Activated naive CD4-positive, alpha-beta T cell treated with anti-CD3 and anti-CD28 coated beads, Interleukin-2, amount 50 U/mL, for 72 hours (primary cell): ENCODE measurements around the gene LCNL1. TPM values are rescaled to one million over a fixed set of nuclear protein-coding genes. Genes with fewer than 3 reads are reported as not detected.

ENCODE experiments used
- ATAC-seq, 2 donors: fragments of 150-1000 bp; cut with Tn5 transposase; 2 replicates each; pipeline ENCODE4 v1.10.0; 2021; ENCODE audit warnings: mild to moderate bottlenecking in 2 of 2, moderate library complexity in 2 of 2
- DNase-seq, 2 donors: peaks; one replicate each; pipeline ENCODE4 v3.0.0; 2021 to 2022; ENCODE audit warnings: low spot score in 2 of 2
- H3K27ac Mint-ChIP-seq, 2 donors: one replicate each; pipeline ENCODE4 v1.8.0; 2022; ENCODE audit warnings: mild to moderate bottlenecking in 2 of 2, mixed read lengths in 2 of 2
- H3K36me3 Mint-ChIP-seq, 2 donors: one replicate each; pipeline ENCODE4 v1.8.0; 2022; ENCODE audit warnings: mixed read lengths in 2 of 2
- H3K9me3 Mint-ChIP-seq, 2 donors: one replicate each; pipeline ENCODE4 v1.8.0; 2022; ENCODE audit warnings: mixed read lengths in 2 of 2
- total RNA-seq, 2 donors: library from RNA; stranded (reverse); gene quantifications; one replicate each; pipeline ENCODE4 v1.2.3, GENCODE V29; 2022

The LCNL1 gene
- total RNA-seq, 2 donors from 2014 or later, result not detected

DNA sequence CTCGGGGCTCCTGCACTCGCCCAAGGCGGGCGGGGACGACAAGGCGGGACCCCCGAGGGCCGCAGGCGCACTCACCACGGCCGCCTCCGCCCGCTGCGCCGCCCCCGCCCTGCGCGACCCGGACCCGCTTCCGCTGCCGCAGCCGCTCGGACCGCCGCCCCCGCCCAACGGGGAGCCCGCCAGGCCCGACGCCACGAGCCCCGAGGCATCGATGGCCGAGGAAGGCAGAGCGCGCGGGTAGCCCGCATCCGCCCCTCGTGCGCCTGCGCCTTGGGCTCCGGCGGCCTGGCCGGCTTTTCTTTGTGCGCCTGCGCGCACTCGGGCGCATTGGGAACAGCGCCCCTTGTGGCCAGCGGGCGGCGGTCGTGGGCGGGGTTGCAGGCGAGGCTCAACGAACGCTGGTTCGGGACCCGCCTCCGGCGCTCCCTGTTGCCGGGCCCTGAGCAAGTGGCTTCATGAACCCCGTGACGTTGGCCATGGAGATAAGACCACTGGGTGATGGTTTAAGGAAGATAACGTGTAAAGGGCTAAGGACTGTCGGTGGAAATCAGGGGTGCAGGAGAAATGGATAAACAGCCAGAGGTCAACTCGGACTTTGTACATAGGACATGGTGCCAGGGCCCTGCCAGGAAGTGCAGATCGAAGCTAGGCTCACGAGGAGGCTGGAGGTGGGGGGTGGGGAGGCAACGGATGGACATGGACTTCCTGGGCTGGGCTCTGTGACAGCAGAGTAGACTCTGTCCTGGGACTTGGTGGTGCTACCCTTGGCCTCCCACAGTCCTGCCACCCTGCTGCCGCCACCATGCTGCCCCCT, 38.1 kb upstream of the LCNL1 start, which contains the start of the genes C8G and FBXW5:
C8G (plus strand) TSS at position 725 of the 814 bp plus-strand sequence; CDS start at position 803, 78 bp downstream.
FBXW5 (minus strand) TSS at position 220 of the 814 bp plus-strand sequence. CDS start 655 bp downstream, outside the sequence.
- Mint-ChIP-seq H3K27ac (peak within 1 kb of the TSS; percentile 59 to 87), H3K36me3 (peaks cover 0 to 11% of the 10 kb centered on the region in 2 donors), H3K9me3 (no peaks in the 10 kb centered on the region)
- DNase-seq (peak; percentile 98 to 99), ATAC-seq (peak; percentile 77)

DNA sequence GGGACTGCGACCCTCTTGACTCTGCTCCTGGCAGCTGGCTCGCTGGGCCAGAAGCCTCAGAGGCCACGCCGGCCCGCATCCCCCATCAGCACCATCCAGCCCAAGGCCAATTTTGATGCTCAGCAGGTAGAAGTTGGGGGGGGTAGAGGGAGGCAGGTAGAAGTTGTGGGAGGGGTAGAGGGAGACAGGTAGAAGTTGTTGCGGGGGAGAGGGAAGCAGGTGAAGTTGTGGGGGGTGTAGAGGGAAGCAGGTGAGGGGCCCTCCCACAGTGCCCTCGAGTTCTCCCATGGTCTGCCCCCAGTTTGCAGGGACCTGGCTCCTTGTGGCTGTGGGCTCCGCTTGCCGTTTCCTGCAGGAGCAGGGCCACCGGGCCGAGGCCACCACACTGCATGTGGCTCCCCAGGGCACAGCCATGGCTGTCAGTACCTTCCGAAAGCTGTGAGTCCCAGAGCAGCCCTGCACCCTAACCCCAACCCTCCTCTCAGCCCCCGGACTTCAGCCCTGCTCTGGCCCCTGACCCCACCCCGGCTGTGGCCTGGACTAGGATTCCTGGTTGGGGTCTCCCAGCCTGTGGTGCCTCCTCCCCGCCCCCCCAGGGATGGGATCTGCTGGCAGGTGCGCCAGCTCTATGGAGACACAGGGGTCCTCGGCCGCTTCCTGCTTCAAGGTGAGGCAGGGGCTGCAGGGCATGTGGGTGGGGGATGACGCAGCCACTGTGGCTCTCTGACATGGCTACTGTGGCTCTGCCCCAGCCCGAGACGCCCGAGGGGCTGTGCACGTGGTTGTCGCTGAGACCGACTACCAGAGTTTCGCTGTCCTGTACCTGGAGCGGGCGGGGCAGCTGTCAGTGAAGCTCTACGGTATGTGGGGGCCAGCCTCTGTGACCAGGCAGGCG, 37.2 kb upstream of the LCNL1 start:
- Mint-ChIP-seq H3K9me3 (no peaks in the 10 kb centered on the region), H3K27ac (no peak overlapping the region), H3K36me3 (peaks cover 0 to 11% of the 10 kb centered on the region in 2 donors)
- ATAC-seq, result no peak
- no peak for DNase-seq

DNA sequence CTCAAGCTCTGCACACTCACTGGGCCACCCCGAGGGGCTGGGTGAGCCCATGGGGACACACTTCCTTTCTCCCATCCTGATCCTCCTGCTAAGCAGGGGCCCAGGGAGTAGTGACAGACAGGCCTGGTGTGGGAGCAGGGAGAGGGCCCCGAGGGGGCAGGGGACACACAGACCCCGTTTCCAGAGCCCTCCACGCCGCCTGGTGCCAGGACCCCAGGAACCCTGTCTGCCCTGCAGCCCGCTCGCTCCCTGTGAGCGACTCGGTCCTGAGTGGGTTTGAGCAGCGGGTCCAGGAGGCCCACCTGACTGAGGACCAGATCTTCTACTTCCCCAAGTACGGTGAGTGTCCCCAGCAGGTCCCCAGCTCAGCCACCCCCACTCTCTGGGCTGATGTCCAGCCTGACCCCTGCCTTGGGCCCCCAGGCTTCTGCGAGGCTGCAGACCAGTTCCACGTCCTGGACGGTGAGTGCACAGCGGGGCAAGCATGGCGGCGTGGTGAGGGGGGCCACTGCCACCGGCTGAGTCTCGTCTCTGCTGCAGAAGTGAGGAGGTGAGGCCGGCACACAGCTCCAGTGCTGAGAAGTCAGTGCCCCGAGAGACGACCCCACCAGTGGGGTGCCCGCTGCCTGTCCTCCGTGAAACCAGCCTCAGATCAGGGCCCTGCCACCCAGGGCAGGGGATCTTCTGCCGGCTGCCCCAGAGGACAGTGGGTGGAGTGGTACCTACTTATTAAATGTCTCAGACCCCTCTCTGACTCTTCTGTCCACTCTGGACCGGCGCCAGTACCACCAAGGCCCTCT, 36.4 kb upstream of the LCNL1 start:
- no peak for DNase-seq
- H3K9me3 Mint-ChIP-seq, result no peaks in the 10 kb centered on the region
- ATAC-seq, result no peak
- peaks cover 0 to 7% of the 10 kb centered on the region in 2 donors for H3K36me3 Mint-ChIP-seq
- H3K27ac Mint-ChIP-seq, result no peak overlapping the region

GRCh38 chr9:136947028-136947891, 35.5 kb upstream of the LCNL1 start:
- Mint-ChIP-seq H3K36me3 (no peaks in the 10 kb centered on the region), H3K9me3 (no peaks in the 10 kb centered on the region), H3K27ac (no peak overlapping the region)
- no peak for DNase-seq
- no peak for ATAC-seq

GRCh38 chr9:136947955-136948510, 34.8 kb upstream of the LCNL1 start:
- no peak for DNase-seq

DNA sequence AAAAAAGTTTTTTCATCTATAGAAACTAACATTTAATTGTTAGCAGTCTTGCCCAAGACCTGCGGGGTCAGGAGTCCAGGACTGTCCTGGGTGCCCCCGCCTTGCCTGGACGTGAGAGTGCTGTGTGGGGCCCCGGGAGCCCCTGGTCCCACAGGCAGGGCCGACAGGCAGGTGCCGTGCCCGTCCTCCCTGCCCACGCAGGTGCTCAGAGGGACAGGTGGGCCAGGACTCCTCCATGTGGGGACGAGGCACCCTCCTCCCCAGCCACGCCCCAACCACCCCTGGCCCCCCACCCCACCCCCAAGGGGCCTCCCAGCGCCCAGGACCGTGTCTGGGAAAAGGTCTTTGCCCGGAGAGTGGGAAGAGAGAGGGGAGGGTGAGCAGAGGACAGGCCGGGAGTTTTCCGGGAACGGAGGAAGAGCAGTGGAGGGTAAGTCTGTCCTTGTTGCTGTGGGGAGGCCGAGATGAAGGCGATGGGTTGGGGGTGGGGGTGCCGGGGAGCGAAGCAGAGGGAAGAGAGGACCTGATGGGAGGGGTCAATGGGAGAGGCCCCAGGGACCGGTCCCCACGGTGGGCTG, 33.5 kb upstream of the LCNL1 start:
- H3K27ac Mint-ChIP-seq, result peak overlapping the region; percentile 84 to 85
- no peak for ATAC-seq

More at GRCh38 chr9:136947955-136948510, 34.8 kb upstream of the LCNL1 start:
- Mint-ChIP-seq H3K9me3 (no peaks in the 10 kb centered on the region), H3K27ac (no peak overlapping the region), H3K36me3 (no peaks in the 10 kb centered on the region)
- ATAC-seq, result no peak

GRCh38 chr9:136949817-136950655, 32.8 kb upstream of the LCNL1 start:
- Mint-ChIP-seq H3K27ac (peak overlapping the region; percentile 84 to 85), H3K36me3 (no peaks in the 10 kb centered on the region), H3K9me3 (no peaks in the 10 kb centered on the region)
- ATAC-seq (peak; percentile 94 to 98), DNase-seq (peak; percentile 96)

More for the DNA sequence above, 33.5 kb upstream of the LCNL1 start:
- Mint-ChIP-seq H3K36me3 (no peaks in the 10 kb centered on the region), H3K9me3 (no peaks in the 10 kb centered on the region)
- DNase-seq, result no peak

DNA sequence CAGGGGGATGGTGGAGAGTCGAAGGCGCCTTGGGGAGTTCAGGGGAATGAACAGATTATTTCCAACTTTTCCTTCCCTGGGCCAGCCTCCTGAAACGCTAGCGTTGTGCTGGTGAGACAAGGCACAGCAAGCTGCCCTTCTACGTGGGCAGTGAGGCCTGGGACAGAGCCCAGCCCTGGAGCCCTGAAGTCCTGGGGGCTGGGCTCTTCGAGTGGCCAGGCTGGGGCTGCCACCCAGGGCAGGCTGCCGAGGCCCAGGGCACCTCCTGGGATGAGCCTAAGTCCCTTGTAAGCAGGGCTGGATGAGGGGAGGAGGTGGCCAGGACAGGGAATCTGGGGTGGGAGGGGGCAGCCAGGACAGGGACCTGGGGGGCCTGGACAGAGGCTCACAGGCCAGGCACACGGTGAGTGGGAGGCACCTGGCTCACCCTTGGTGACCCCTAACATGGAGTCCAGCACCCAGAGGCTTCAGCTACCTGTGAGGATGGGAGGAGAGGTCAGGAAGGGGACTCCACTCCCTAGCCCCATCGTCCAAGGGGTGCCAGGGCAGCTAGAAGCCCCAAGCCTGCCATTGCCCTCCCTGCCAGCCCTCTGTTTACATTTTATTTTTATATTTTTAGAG, 32.0 kb upstream of the LCNL1 start:
- Mint-ChIP-seq H3K9me3 (no peaks in the 10 kb centered on the region), H3K36me3 (no peaks in the 10 kb centered on the region), H3K27ac (peak overlapping the region in 1 of 2 donors; percentile 85)
- DNase-seq (no peak), ATAC-seq (no peak)

DNA sequence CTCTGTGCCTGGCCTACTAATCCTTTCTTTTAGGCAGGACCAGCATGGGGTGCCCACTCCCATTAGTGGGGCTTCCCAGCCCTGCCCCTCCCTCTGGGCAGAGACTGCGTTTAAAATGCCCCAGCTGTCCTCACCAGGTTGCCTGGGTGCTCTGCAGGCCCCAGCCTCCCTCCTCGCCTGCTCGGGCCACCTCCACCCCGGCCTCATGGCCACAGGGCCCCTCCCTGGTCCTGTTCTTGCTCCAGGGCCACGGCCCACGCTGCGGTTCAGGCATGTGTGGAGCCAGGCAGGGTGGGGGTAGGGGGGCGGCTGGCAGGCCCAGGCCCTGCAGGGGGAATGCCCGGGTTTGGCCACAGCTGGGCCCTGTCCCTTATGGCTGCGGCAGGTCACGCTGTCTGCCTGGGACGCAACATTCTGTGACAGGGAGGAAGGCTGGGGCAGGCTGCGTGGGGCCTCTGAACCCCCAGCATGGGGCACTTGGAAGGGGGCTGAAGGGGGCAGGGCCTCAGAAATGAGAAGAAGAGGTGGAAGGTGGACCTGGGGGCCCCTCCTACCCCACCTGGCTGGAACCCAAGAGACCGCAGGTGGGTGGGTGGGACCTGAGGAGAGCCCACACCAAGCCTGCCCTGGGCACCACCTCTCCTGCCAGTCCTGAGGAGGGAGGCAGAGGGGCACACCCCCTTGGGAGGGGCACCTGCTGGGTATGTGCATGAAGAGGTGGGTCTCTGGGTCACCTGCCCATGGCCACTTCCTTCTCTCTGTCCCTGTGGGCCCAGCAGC, 31.1 kb upstream of the LCNL1 start, which contains the start of gene LCN12:
LCN12 (plus strand) TSS at position 733 of the 780 bp plus-strand sequence. CDS start 55 bp downstream, outside the sequence.
- no peaks in the 10 kb centered on the region for H3K36me3 Mint-ChIP-seq
- no peak for ATAC-seq
- peaks cover 7% of the 10 kb centered on the region in 2 donors for H3K9me3 Mint-ChIP-seq
- H3K27ac Mint-ChIP-seq, result no peak within 1 kb of the TSS
- DNase-seq, result no peak

- no peak for ATAC-seq
- no peak for DNase-seq
- Mint-ChIP-seq H3K27ac (no peak overlapping the region), H3K9me3 (peaks cover 9% of the 10 kb centered on the region in 2 donors), H3K36me3 (no peaks in the 10 kb centered on the region)
These were observed 30.4 kb upstream of the LCNL1 start for GRCh38 chr9:136952321-136952850.

DNA sequence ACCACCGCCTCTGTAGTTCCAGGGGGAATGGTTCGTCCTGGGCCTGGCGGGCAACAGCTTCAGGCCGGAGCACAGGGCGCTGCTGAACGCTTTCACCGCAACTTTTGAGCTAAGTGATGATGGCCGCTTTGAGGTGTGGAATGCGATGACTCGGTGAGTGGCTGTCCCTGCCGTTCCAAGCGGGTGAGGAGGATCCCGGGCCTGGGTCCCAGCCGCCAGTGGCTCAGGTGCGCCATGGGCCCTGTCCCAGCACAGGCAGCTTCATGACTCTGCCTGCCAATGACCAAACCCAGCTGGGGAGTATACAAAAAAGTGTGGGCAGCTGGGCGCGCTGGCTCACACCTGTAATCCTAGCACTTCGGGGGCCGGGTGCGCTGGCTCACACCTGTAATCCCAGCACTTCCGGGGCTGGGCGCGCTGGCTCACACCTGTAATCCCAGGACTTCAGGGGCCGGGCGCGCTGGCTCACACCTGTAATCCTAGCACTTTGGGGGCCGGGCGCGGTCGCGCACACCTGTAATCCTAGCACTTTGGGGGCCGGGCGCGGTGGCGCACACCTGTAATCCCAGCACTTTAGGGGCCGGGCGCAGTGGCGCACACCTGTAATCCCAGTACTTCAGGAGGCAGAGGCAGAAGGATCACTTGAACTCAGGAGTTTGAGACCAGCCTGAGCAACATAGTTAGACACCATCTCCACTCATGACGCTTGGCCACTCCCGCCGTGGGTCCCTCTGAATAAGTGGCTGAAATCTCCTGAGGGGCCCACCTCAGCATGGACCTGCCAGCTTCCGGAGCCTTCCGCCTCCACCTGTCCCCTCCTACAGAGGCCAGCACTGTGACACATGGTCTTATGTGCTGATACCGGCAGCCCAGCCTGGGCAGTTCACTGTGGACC, 29.7 kb upstream of the LCNL1 start:
- no peak overlapping the region for H3K27ac Mint-ChIP-seq
- DNase-seq (no peak), ATAC-seq (no peak)
- H3K9me3 Mint-ChIP-seq, result peaks cover 9% of the 10 kb centered on the region in 2 donors
- no peaks in the 10 kb centered on the region for H3K36me3 Mint-ChIP-seq

DNA sequence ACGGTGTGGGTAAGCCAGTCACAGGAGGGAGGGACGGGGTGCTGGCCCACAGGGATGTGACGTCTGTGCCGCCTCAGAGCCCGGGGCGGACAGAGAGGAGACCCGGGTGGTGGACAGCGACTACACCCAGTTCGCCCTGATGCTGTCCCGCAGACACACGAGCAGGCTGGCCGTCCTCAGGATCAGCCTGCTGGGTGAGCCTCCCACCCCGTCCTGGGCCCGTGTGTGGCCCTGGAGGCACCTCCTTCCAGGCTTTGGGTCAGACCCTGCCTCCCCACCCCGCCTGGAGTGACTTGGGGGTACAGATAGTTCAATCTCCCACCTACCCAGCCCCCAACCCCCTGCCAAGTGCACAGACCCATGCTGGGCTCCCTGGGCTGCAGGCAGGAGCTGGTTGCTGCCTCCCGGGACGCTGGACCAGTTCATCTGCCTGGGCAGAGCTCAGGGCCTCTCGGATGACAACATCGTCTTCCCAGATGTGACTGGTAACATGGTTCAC, 29.0 kb upstream of the LCNL1 start:
- Mint-ChIP-seq H3K9me3 (peaks cover 9% of the 10 kb centered on the region in 2 donors), H3K36me3 (no peaks in the 10 kb centered on the region), H3K27ac (no peak overlapping the region)
- ATAC-seq (no peak), DNase-seq (no peak)
